ENCODE data around the gene DCDC2C.

GRCh38 chr2:3654531-3655225, 48.7 kb upstream of the DCDC2C start:
- TF ChIP-seq POLR2AphosphoS5 (IDR thresholded peaks at IDR 0.05; ENCODE audit: low read depth, low read length) (no peak), POLR2A (IDR thresholded peaks at IDR 0.05; ENCODE audit: low read depth, low read length) (no peak), TAF1 (IDR thresholded peaks at IDR 0.05; ENCODE audit: borderline replicate concordance, low read depth, low read length) (no peak)

Data from GM12892 (cell line).